HEK293 (cell line): ENCODE data around the gene ELL2.

Source experiments
- CTCF ChIA-PET: fragments of 350-600 bp; formaldehyde crosslinking; extraction: SDS; loops from one replicate; lab custom pipeline; 2021; ENCODE audit warnings: antibody characterized with exemption; lab: Yijun Ruan, JAX
- POLR2A ChIA-PET: fragments of 300-600 bp; formaldehyde crosslinking; extraction: SDS; loops from one replicate; lab custom pipeline; 2020; ENCODE audit warnings: antibody characterized with exemption, inconsistent platforms; lab: Yijun Ruan, JAX
- H3K27ac ChIP-seq: fragments of 200-500 bp; sonication (Bioruptor generic); 2 replicates; pipeline ENCODE4 v1.5.1; 2014; ENCODE audit warnings: low read depth, low read length, control low read depth, inconsistent platforms; ENCODE audit errors: extremely low read depth
- H3K36me3 ChIP-seq, 2 experiments: fragments of 200-500 bp in 1 of 2; sonication (Bioruptor generic) in 1 of 2; 1 replicate in 1 of 2; 2 replicates in 1 of 2; pipeline ENCODE4 v1.5.1; 2014 to 2017; ENCODE audit warnings: inconsistent platforms in 2 of 2, low read length in 2 of 2; ENCODE audit not compliant: control insufficient read depth in 2 of 2, insufficient read depth in 1 of 2
- H3K4me1 ChIP-seq: fragments of 200-500 bp; sonication (Bioruptor generic); 2 replicates; pipeline ENCODE4 v1.5.1; 2014; ENCODE audit warnings: mild to moderate bottlenecking, low read length, inconsistent platforms; ENCODE audit not compliant: control insufficient read depth, insufficient read depth
- H3K4me3 ChIP-seq: 2 replicates; pipeline ENCODE4 v1.5.1; 2011; ENCODE audit warnings: low read depth, mild to moderate bottlenecking, control low read depth, low read length, moderate library complexity
- H3K9me3 ChIP-seq: fragments of 200-500 bp; sonication (Bioruptor generic); 2 replicates; pipeline ENCODE4 v1.5.1; 2014; ENCODE audit warnings: low read depth, low read length, inconsistent platforms; ENCODE audit not compliant: control insufficient read depth, insufficient read depth
- GLIS1 ChIP-seq: fragments of 450-650 bp; formaldehyde crosslinking; IDR thresholded peaks from 2 replicates; pipeline ENCODE4 v1.5.1; 2016; ENCODE audit warnings: missing biosample characterization, missing genetic modification characterization
- PRDM6 ChIP-seq: fragments of 450-650 bp; formaldehyde crosslinking; IDR thresholded peaks from 2 replicates; pipeline ENCODE4 v1.5.1; 2017; ENCODE audit warnings: missing biosample characterization, missing genetic modification characterization
- SP7 ChIP-seq: fragments of 450-650 bp; formaldehyde crosslinking; IDR thresholded peaks from 2 replicates; pipeline ENCODE4 v1.5.1; 2016; ENCODE audit warnings: missing biosample characterization, missing genetic modification characterization
- TSHZ1 ChIP-seq: fragments of 450-650 bp; formaldehyde crosslinking; IDR thresholded peaks from 2 replicates; pipeline ENCODE4 v1.5.1; 2016; ENCODE audit warnings: missing biosample characterization, missing genetic modification characterization, borderline replicate concordance
- YY2 ChIP-seq: fragments of 450-650 bp; formaldehyde crosslinking; IDR thresholded peaks from 2 replicates; pipeline ENCODE4 v1.5.1; 2016; ENCODE audit warnings: missing biosample characterization, missing genetic modification characterization
- ZBTB21 ChIP-seq: fragments of 450-650 bp; formaldehyde crosslinking; IDR thresholded peaks from 2 replicates; pipeline ENCODE4 v1.5.1; 2017; ENCODE audit warnings: missing biosample characterization, missing genetic modification characterization
- ZBTB44 ChIP-seq: fragments of 450-650 bp; IDR thresholded peaks from 2 replicates; pipeline ENCODE4 v1.5.1; 2018; ENCODE audit warnings: missing biosample characterization, mild to moderate bottlenecking, missing genetic modification characterization
- ZBTB48 ChIP-seq: fragments of 450-650 bp; formaldehyde crosslinking; IDR thresholded peaks from 2 replicates; pipeline ENCODE4 v1.5.1; 2016; ENCODE audit warnings: missing biosample characterization, missing genetic modification characterization
- ZNF169 ChIP-seq: fragments of 450-650 bp; formaldehyde crosslinking; IDR thresholded peaks from 2 replicates; pipeline ENCODE4 v1.5.1; 2016; ENCODE audit warnings: missing biosample characterization, missing genetic modification characterization
- ZNF175 ChIP-seq: fragments of 450-650 bp; formaldehyde crosslinking; IDR thresholded peaks from 2 replicates; pipeline ENCODE4 v1.5.1; 2016; ENCODE audit warnings: missing biosample characterization, missing genetic modification characterization
- ZNF19 ChIP-seq: fragments of 450-650 bp; formaldehyde crosslinking; IDR thresholded peaks from 2 replicates; pipeline ENCODE4; 2016; ENCODE audit warnings: missing biosample characterization, missing genetic modification characterization, low read depth
- ZNF521 ChIP-seq: fragments of 450-650 bp; formaldehyde crosslinking; IDR thresholded peaks from 2 replicates; pipeline ENCODE4 v1.5.1; 2017; ENCODE audit warnings: missing biosample characterization, mild to moderate bottlenecking, missing genetic modification characterization
- ZNF658 ChIP-seq: fragments of 450-650 bp; formaldehyde crosslinking; IDR thresholded peaks from 2 replicates; pipeline ENCODE4; 2016; ENCODE audit warnings: missing biosample characterization, missing genetic modification characterization
- ZNF664 ChIP-seq: fragments of 450-650 bp; formaldehyde crosslinking; IDR thresholded peaks from 2 replicates; pipeline ENCODE4 v1.5.1; 2016; ENCODE audit warnings: missing biosample characterization, missing genetic modification characterization
- ZNF747 ChIP-seq: fragments of 450-650 bp; formaldehyde crosslinking; IDR thresholded peaks from 2 replicates; pipeline ENCODE4 v1.5.1; 2016; ENCODE audit warnings: missing biosample characterization, missing genetic modification characterization
- ZNF792 ChIP-seq: fragments of 450-650 bp; formaldehyde crosslinking; IDR thresholded peaks from 2 replicates; pipeline ENCODE4 v1.5.1; 2016; ENCODE audit warnings: missing biosample characterization, missing genetic modification characterization
- ZNF843 ChIP-seq: fragments of 450-650 bp; formaldehyde crosslinking; IDR thresholded peaks from 2 replicates; pipeline ENCODE4 v1.5.1; 2016; ENCODE audit warnings: missing biosample characterization, missing genetic modification characterization
- TF ChIP-seq, protein P1 (sequence below): fragments of 450-650 bp; formaldehyde crosslinking; IDR thresholded peaks from 2 replicates; pipeline ENCODE4 v1.5.1; 2016; ENCODE audit warnings: missing biosample characterization, missing genetic modification characterization
- TF ChIP-seq, protein P2 (sequence below): fragments of 450-650 bp; formaldehyde crosslinking; IDR thresholded peaks from 2 replicates; pipeline ENCODE4 v1.5.1; 2016; ENCODE audit warnings: missing biosample characterization, missing genetic modification characterization, low read depth
- TF ChIP-seq, protein P3 (sequence below): fragments of 450-650 bp; formaldehyde crosslinking; IDR thresholded peaks from 2 replicates; pipeline ENCODE4 v1.5.1; 2016; ENCODE audit warnings: missing biosample characterization, missing genetic modification characterization

Gene ELL2

GRCh38 chr5:95993776-95994175 lies 32.1 kb upstream of the ELL2 start:
- Histone ChIP-seq H3K36me3 (no peaks in the 10 kb centered on the region), H3K9me3 (no peaks in the 10 kb centered on the region), H3K4me1 (no peaks in the 10 kb centered on the region), H3K27ac (no peak overlapping the region), H3K4me3 (no peak overlapping the region)
- ChIA-PET POLR2A (no interaction called here), CTCF (no interaction called here)
- TF ChIP-seq ZNF658 (tag by site-specific recombination) = no peak
- TF ChIP-seq ZNF664 (tag by site-specific recombination) = peak; percentile 86; the same call in 1 of the 2 replicates

DNA sequence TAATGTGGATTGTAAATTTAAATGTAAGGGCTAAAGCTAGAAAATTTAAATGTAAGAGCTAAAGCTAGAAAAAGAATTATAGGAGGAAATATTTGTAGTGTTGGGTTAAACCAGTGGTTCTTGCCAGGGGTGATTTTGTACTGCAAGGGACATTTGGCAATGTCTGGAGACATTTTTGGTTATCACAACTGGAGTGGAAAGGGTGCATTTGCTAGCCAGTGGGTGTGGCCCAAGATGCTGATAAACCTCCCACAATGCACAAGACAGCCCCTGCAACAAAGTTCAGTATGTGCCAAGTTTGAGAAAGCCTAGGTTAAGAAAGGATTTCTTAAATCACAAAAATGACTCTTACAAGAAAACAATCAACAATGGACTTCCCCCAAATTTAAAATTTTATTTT lies 31.6 kb upstream of the ELL2 start:
- Histone ChIP-seq H3K27ac (no peak overlapping the region), H3K4me3 (no peak overlapping the region), H3K9me3 (no peaks in the 10 kb centered on the region), H3K36me3 (no peaks in the 10 kb centered on the region), H3K4me1 (no peaks in the 10 kb centered on the region)
- CTCF ChIA-PET = no interaction called here
- POLR2A ChIA-PET = no interaction called here
- TF ChIP-seq ZBTB44 (no peak), YY2 (tag by site-specific recombination) (no peak), SP7 (tag by site-specific recombination) (no peak), ZNF792 (tag by site-specific recombination) (no peak), ZNF19 (tag by site-specific recombination) (no peak), ZNF169 (tag by site-specific recombination) (no peak), ZNF175 (no peak), ZNF747 (tag by site-specific recombination) (no peak), GLIS1 (tag by site-specific recombination) (no peak), ZBTB48 (no peak), ZNF521 (no peak), PRDM6 (tag by site-specific recombination) (no peak), ZNF843 (tag by site-specific recombination) (no peak), ZBTB21 (tag by site-specific recombination) (no peak), TSHZ1 (no peak)
- TF ChIP-seq, protein P1, sequence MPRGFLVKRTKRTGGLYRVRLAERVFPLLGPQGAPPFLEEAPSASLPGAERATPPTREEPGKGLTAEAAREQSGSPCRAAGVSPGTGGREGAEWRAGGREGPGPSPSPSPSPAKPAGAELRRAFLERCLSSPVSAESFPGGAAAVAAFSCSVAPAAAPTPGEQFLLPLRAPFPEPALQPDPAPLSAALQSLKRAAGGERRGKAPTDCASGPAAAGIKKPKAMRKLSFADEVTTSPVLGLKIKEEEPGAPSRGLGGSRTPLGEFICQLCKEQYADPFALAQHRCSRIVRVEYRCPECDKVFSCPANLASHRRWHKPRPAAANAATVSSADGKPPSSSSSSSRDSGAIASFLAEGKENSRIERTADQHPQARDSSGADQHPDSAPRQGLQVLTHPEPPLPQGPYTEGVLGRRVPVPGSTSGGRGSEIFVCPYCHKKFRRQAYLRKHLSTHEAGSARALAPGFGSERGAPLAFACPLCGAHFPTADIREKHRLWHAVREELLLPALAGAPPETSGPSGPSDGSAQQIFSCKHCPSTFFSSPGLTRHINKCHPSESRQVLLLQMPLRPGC = no peak
- TF ChIP-seq, protein P2, sequence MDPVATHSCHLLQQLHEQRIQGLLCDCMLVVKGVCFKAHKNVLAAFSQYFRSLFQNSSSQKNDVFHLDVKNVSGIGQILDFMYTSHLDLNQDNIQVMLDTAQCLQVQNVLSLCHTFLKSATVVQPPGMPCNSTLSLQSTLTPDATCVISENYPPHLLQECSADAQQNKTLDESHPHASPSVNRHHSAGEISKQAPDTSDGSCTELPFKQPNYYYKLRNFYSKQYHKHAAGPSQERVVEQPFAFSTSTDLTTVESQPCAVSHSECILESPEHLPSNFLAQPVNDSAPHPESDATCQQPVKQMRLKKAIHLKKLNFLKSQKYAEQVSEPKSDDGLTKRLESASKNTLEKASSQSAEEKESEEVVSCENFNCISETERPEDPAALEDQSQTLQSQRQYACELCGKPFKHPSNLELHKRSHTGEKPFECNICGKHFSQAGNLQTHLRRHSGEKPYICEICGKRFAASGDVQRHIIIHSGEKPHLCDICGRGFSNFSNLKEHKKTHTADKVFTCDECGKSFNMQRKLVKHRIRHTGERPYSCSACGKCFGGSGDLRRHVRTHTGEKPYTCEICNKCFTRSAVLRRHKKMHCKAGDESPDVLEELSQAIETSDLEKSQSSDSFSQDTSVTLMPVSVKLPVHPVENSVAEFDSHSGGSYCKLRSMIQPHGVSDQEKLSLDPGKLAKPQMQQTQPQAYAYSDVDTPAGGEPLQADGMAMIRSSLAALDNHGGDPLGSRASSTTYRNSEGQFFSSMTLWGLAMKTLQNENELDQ (tag by site-specific recombination) = no peak
- TF ChIP-seq, protein P3, sequence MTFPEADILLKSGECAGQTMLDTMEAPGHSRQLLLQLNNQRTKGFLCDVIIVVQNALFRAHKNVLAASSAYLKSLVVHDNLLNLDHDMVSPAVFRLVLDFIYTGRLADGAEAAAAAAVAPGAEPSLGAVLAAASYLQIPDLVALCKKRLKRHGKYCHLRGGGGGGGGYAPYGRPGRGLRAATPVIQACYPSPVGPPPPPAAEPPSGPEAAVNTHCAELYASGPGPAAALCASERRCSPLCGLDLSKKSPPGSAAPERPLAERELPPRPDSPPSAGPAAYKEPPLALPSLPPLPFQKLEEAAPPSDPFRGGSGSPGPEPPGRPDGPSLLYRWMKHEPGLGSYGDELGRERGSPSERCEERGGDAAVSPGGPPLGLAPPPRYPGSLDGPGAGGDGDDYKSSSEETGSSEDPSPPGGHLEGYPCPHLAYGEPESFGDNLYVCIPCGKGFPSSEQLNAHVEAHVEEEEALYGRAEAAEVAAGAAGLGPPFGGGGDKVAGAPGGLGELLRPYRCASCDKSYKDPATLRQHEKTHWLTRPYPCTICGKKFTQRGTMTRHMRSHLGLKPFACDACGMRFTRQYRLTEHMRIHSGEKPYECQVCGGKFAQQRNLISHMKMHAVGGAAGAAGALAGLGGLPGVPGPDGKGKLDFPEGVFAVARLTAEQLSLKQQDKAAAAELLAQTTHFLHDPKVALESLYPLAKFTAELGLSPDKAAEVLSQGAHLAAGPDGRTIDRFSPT (tag by site-specific recombination) = no peak
